ENCODE measurements around the gene CDH12. TPM values are rescaled to one million over a fixed set of nuclear protein-coding genes. Genes with fewer than 3 reads are reported as not detected.
"Not testable (repeated sequence)": the region's sequence is repeated elsewhere in the genome, so short reads cannot be mapped to it uniquely, and the experiment has no call there.

The CDH12 gene
- polyA plus RNA-seq, 4 donors: 6.5 to 9.8 (median 6.9) TPM

- DNase-seq (ENCODE audit: low read depth in 4 of 4, low spot score in 3 of 4): no peak
These were observed 372.8 kb downstream of the CDH12 start for GRCh38 chr5:22480305-22480704.

DNA sequence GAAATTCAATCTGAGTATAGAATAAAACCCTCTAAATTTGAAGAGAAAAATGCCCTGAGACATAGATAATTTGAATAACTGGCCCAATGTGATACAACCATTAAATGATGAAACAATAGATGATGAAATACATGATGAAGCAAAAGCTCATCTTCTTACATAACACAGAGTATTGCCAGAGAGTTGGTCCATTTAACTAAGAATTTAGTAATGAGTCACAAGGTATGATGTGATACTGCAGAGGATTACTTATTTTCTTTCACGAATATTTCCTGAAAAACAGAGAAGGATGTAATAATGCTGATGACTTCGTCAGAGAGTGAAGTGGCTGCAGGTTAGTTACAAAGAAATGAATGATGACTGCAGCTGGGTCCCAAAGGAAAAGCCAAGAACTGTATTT lies 379.3 kb downstream of the CDH12 start:
- no peak for DNase-seq (ENCODE audit: low read depth in 4 of 4, low spot score in 3 of 4)

- DNase-seq (ENCODE audit: low read depth in 4 of 4, low spot score in 3 of 4): no peak
These were observed 382.0 kb downstream of the CDH12 start for GRCh38 chr5:22471154-22471553.

DNA sequence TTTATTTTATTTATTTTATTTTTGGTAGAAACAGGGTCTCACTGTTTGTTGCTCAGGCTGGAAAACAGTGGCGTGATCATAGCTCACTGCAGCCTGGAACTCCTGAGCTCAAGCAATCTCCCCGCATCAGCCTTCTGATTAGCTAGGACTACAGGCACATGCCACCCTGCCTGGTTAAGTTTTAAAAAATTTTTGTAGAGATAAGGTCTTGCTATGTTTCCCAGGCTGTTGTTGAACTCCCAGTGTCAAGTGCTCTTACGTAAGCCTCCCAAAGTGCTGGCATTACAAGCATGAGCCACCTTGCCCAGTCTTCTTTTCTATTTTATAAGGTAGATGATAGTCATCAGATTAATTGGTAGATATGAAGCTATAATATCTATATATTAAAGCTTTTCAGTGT lies 382.7 kb downstream of the CDH12 start:
- no peak for DNase-seq (ENCODE audit: low read depth in 4 of 4, low spot score in 3 of 4)

DNA sequence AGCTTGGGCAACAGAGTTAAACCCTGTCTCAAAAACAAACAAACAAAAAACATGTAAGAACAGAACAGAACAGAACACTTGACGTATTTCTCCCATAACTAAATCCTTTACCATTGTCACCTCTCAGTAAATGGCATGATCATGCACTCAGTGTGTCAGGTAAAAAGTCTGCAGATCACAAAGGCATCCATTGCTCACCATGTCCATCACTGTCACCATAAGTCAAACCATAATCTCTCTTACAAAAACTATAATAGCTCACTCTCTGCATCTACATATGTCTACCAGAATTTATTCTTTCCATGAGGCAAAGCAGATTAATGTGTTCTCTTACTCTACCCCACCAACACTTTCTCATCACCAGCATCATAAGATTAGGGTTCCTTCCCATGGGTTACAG lies 387.5 kb downstream of the CDH12 start:
- DNase-seq (ENCODE audit: low read depth in 4 of 4, low spot score in 3 of 4): no peak

- no peak for DNase-seq (ENCODE audit: low read depth in 4 of 4, low spot score in 3 of 4)
These were observed 388.0 kb downstream of the CDH12 start for GRCh38 chr5:22465177-22465576.

- no peak for DNase-seq (ENCODE audit: low read depth in 4 of 4, low spot score in 3 of 4)
These were observed 393.0 kb downstream of the CDH12 start for GRCh38 chr5:22460189-22460588.

DNA sequence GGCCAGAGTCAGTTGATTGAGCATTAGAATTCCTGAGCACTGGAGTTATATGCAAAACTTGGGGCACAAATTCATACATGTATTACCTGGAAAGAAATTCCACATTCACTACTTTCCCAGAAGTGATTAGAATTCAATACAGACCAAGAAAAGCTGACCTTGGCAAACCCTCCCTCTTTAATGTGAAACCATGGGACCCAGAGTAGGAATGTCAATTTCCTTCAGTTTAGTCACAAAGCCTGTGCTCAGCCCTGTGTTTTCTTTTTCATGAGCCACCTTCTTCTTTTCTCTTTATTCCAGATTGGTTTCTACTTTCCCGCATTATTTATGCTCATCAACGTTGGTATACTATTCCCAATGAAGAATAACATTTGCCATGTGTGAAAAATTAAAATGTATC lies 420.2 kb downstream of the CDH12 start:
- no peak for DNase-seq (ENCODE audit: low read depth in 4 of 4, low spot score in 3 of 4)

- no peak for DNase-seq (ENCODE audit: low read depth in 4 of 4, low spot score in 3 of 4)
These were observed 421.3 kb downstream of the CDH12 start for GRCh38 chr5:22431840-22432239.

- no peak for DNase-seq (ENCODE audit: low read depth in 4 of 4, low spot score in 3 of 4)
These were observed 421.7 kb downstream of the CDH12 start for GRCh38 chr5:22431406-22431805.

DNA sequence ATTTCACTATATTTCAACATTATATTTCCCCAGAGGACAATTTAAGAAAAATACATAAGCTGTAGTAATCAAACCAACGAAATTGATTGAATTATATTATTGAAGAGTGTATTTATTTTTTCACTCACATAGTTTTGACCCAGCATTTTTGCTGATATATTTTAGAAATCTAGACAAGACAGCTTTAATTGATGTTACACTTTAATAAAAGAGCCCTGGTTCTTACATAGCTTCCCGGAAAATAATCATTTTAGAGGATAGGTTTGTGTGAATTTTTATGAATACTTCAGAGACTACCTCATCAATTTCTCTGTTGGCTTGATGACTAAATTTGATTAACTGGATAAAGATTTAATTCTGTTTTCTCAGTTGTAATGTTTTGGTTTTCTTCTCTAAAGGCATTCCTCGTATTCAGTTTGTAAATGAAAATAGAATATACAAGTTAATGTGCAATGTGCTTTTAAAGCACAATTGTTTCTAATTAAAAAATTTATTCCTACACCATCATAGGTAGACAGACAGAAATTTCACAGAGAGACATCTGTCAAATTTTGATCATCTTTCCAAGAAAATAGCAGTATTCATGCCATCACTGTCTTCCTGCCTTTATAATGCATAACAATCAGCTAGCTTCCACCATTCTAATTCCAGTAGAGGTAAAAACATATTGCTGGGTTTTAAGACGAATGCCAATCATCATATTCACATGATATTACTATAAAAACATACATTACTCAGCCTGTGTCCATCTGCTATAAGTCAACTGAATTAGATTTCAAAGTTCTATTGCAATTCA lies 441.4 kb downstream of the CDH12 start:
- DNase-seq (ENCODE audit: low read depth in 4 of 4, low spot score in 3 of 4): no peak

- DNase-seq (ENCODE audit: low read depth in 4 of 4, low spot score in 3 of 4): no peak
These were observed 461.2 kb downstream of the CDH12 start for GRCh38 chr5:22391956-22392355.

- no peak for DNase-seq (ENCODE audit: low read depth in 4 of 4, low spot score in 3 of 4)
These were observed 462.3 kb downstream of the CDH12 start for GRCh38 chr5:22390888-22391287.

DNA sequence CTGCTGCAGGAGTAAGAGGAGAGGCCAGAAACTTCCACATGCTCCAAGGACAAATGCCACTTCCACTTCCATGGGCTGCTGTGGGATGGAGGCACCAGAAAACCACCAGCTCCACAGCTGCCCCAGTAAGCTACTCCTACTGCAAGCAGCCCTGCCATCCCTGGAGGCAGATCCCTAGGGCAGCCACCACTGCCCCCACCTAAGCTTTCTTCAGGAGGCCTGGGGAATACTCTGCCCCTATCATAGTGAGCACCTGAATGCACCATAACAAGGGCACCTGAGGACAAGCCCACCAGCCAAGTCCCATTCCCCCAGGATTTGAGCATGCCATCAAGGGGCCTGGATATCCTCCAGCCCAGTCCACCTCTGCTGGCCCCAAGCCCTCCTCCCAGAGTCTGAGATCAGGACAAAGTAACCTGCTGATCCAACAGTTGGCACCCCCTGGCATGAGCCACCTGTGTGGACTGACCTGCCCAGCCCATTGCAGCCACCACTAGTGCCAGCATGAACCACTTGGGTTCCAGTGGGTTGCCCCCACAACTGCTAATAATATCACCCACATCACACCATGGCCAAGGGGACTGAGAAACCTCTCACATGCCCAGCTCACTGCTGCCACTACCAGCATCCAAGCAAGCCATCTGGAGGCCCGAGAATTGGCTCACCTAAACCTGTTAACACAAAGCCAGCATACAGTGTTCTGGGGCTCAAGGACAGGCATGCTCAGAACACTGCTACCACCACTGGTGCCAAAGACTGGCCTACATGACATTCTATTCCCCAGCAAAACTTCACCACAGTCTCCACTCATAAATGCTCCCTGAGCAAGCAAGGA lies 480.1 kb downstream of the CDH12 start:
- no peak for DNase-seq (ENCODE audit: low read depth in 4 of 4, low spot score in 3 of 4)

DNA sequence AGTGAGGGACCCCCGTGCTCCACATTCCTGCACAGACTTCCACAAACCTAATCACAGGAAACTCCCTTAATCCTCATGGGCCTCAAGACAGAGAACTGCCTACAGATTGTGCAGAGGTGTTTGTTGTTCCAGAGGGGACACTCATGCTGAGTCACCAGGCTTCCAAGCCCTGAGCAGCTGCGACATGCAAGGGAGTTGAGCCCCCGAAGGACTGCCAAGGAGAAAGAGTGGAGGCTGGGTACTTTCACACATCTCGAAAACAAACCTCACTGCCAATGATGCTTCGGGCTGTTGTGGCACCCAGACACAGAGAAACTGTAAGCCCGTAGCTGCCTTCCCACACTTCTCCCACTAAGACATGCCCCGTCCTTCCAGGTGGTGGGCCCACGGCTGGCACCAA lies 480.8 kb downstream of the CDH12 start:
- DNase-seq (ENCODE audit: low read depth in 4 of 4, low spot score in 3 of 4): no peak

DNA sequence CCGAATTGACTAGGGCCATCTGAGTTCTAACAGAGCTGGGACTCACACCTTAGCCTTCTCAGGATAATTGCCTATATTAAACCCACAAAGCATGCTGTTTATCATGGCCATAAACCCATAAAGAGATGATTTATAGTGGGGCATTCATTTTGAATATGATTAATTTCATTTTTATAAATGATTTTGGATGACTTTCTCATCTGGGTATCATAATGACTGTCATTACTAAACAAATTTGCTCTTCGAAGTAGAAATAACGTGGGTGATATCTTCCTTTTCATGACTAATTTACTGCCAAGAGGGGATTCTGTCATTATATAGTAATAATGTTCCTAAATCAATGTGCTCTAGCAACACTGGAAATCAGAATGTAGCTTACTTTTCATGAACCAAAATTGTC lies 498.2 kb downstream of the CDH12 start:
- DNase-seq (ENCODE audit: low read depth in 4 of 4, low spot score in 3 of 4): no peak

DNA sequence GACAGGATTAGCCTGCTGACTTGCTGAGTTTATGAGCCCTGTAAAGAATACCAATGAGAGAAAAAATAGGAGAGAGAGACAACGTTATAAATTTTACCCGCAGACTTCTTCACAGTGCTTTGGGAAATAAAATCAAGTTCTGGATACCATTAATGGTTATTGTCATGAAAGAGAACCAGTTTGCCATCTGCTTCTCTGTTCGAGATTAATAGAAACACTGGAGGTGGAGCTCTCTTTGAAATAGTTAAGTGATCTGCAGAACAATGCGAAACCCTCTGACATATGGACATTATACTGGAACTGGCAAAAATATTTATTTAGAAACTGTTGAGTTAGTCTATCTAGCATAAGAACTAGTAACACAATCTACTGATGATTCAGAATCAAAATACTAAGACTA lies 500.7 kb downstream of the CDH12 start:
- no peak for DNase-seq (ENCODE audit: low read depth in 4 of 4, low spot score in 3 of 4)

- no peak for DNase-seq (ENCODE audit: low read depth in 4 of 4, low spot score in 3 of 4)
These were observed 502.0 kb downstream of the CDH12 start for GRCh38 chr5:22351178-22351577.

- no peak for DNase-seq (ENCODE audit: low read depth in 4 of 4, low spot score in 3 of 4)
These were observed 505.1 kb downstream of the CDH12 start for GRCh38 chr5:22348027-22348426.

DNA sequence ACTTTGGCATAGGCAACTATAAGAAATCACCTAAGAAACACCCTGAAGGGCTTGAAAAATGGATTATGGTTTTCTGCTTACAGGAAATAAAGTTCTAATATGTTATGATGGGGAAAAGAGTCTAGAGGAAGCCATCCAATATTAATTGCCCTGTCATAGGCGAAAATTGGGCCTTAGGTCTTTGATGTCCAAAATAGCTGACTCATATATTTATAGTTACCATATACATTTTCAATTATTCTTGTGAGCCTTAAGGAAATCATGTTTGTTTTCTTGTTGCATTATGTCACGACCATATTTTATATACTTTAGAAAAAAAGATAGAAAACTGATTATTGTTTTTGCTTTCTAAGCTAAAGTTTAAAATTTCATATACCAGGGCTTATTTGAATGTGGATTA lies 509.1 kb downstream of the CDH12 start:
- no peak for DNase-seq (ENCODE audit: low read depth in 4 of 4, low spot score in 3 of 4)

DNA sequence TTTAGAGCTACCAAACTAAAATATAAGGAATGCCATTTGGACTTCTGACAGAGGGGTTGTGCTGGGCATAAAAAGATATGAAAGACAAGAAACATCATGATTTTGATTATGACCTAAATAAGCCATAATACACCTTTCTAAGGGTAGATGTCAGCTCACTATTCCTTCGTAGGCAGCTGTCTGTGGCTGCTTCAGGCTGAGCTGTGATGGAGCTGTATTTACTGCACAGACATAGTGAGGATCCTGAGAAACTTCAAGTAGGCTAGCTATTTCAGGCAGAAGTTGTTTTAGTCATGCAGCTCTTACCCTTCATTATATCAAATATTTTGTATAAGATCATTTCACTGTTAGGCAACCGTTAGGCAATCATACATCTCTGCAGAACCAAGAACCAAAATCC lies 511.7 kb downstream of the CDH12 start:
- no peak for DNase-seq (ENCODE audit: low read depth in 4 of 4, low spot score in 3 of 4)

DNA sequence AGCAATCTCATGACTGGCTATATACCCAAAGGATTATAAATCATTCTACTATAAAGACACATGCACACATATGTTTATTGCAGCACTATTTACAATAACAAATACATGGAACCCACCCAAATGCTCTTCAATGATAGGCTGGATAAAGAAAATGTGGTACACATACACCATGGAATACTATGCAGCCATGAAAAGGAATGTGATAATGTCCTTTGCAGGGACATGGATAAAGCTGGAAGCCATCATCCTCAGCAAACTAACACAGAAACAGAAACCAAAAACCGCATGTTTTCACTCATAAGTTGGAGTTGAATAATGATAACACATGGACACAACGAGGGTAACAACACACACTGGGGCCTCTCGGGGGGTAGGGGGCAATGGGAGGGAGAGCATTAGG lies 520.2 kb downstream of the CDH12 start:
- DNase-seq (ENCODE audit: low read depth in 4 of 4, low spot score in 3 of 4): not testable (repeated sequence)
